ENCODE data around the gene TIMM29. TPM values are rescaled to one million over a fixed set of nuclear protein-coding genes. Genes with fewer than 3 reads are reported as not detected.

The TIMM29 gene
- total RNA-seq, 1 donor from 2014 or later: 17.7 TPM

- Histone ChIP-seq H3K27ac (no peak overlapping the region), H3K27me3 (no peaks in the 10 kb centered on the region), H3K4me1 (peaks cover 27% of the 10 kb centered on the region), H3K36me3 (no peaks in the 10 kb centered on the region), H3K4me3 (no peak overlapping the region), H3K9me3 (no peaks in the 10 kb centered on the region)
- DNase-seq: no peak
- TF ChIP-seq CTCF (IDR thresholded peaks at IDR 0.05): no peak
- intact Hi-C loops (cut with DNase I): no loop called here
- ATAC-seq: no peak
Observed at GRCh38 chr19:10965398-10965797, 36.8 kb downstream of the TIMM29 start.

- intact Hi-C loops (cut with DNase I): no loop called here
- no peak for DNase-seq
Observed at GRCh38 chr19:10966809-10967208, 38.2 kb downstream of the TIMM29 start.

GRCh38 chr19:10968527-10969135 lies 40.0 kb downstream of the TIMM29 start:
- H3K36me3 ChIP-seq: no peaks in the 10 kb centered on the region
- no peak overlapping the region for H3K4me3 ChIP-seq
- peak; percentile 57 for ATAC-seq
- intact Hi-C loops (cut with DNase I): no loop called here
- no peaks in the 10 kb centered on the region for H3K9me3 ChIP-seq
- no peaks in the 10 kb centered on the region for H3K27me3 ChIP-seq
- H3K4me1 ChIP-seq: peaks cover 15% of the 10 kb centered on the region
- no peak for TF ChIP-seq CTCF (IDR thresholded peaks at IDR 0.05)
- no peak for DNase-seq
- H3K27ac ChIP-seq: peak overlapping the region; percentile 3

More at GRCh38 chr19:10966809-10967208, 38.2 kb downstream of the TIMM29 start:
- no peaks in the 10 kb centered on the region for H3K36me3 ChIP-seq
- no peaks in the 10 kb centered on the region for H3K27me3 ChIP-seq
- no peaks in the 10 kb centered on the region for H3K9me3 ChIP-seq
- no peak overlapping the region for H3K27ac ChIP-seq
- TF ChIP-seq CTCF (IDR thresholded peaks at IDR 0.05): no peak
- H3K4me1 ChIP-seq: peaks cover 27% of the 10 kb centered on the region
- no peak overlapping the region for H3K4me3 ChIP-seq
- ATAC-seq: no peak

- no peak for TF ChIP-seq CTCF (IDR thresholded peaks at IDR 0.05)
- intact Hi-C loops (cut with DNase I): no loop called here
- ATAC-seq: no peak
- Histone ChIP-seq H3K4me3 (no peak overlapping the region), H3K36me3 (no peaks in the 10 kb centered on the region), H3K4me1 (peaks cover 26% of the 10 kb centered on the region), H3K27me3 (no peaks in the 10 kb centered on the region), H3K9me3 (no peaks in the 10 kb centered on the region), H3K27ac (no peak overlapping the region)
- no peak for DNase-seq
Observed at GRCh38 chr19:10971107-10971726, 42.6 kb downstream of the TIMM29 start.

GRCh38 chr19:10975374-10976130 lies 46.9 kb downstream of the TIMM29 start:
- no peak for TF ChIP-seq CTCF (IDR thresholded peaks at IDR 0.05)
- DNase-seq: no peak
- peak; percentile 65 for ATAC-seq
- Histone ChIP-seq H3K4me3 (no peak overlapping the region), H3K27me3 (no peaks in the 10 kb centered on the region), H3K27ac (peak overlapping the region; percentile 73), H3K9me3 (no peaks in the 10 kb centered on the region), H3K36me3 (no peaks in the 10 kb centered on the region), H3K4me1 (peaks cover 34% of the 10 kb centered on the region)
- intact Hi-C loops (cut with DNase I): no loop called here

Measured in upper lobe of right lung (tissue), 1 donor.